WTC11 (cell line): ENCODE results near the gene COL5A1. TPM values are rescaled to one million over a fixed set of nuclear protein-coding genes. Genes with fewer than 3 reads are reported as not detected.

Source experiments
- ATAC-seq: fragments of 200-7000 bp; cut with Tn5 transposase; 2 replicates; pipeline ENCODE4 v1.10.0; 2021; ENCODE audit warnings: mild to moderate bottlenecking, moderate library complexity
- CTCF ChIA-PET: fragments of 300-600 bp; sonication (Branson Sonifier 250); formaldehyde crosslinking; loops from one replicate; lab custom pipeline; 2021; ENCODE audit warnings: antibody characterized with exemption; lab: Charles Lee
- POLR2A ChIA-PET: fragments of 350-600 bp; sonication (Branson Sonifier 250); formaldehyde crosslinking; loops from one replicate; lab custom pipeline; 2021; ENCODE audit warnings: antibody characterized with exemption; lab: Charles Lee
- DNase-seq: peaks from one replicate; pipeline ENCODE4 v3.0.0; 2021; ENCODE audit warnings: low spot score
- H3K27ac Mint-ChIP-seq: 2 replicates; pipeline ENCODE4 v1.8.0; 2021; ENCODE audit warnings: mixed read lengths
- H3K27me3 Mint-ChIP-seq: 2 replicates; pipeline ENCODE4 v1.8.0; 2021; ENCODE audit warnings: low read depth, mild to moderate bottlenecking, moderate library complexity, mixed read lengths
- H3K36me3 Mint-ChIP-seq: 2 replicates; pipeline ENCODE4 v1.8.0; 2021; ENCODE audit warnings: mixed read lengths
- H3K4me1 Mint-ChIP-seq: 2 replicates; pipeline ENCODE4 v1.8.0; 2022; ENCODE audit warnings: mixed read lengths
- H3K4me3 Mint-ChIP-seq: 2 replicates; pipeline ENCODE4 v1.8.0; 2021; ENCODE audit warnings: mild to moderate bottlenecking, moderate library complexity, mixed read lengths
- H3K9me3 Mint-ChIP-seq: 2 replicates; pipeline ENCODE4 v1.8.0; 2021; ENCODE audit warnings: mixed read lengths
- ARID4B ChIP-seq: sonication (generic); formaldehyde crosslinking; IDR thresholded peaks from 2 replicates; pipeline ENCODE4 v1.8.0; 2023; ENCODE audit warnings: missing genetic modification reagents, mild to moderate bottlenecking, borderline replicate concordance
- ATF1 ChIP-seq: sonication (generic); formaldehyde crosslinking; IDR thresholded peaks from 2 replicates; pipeline ENCODE4 v1.8.1; 2023; ENCODE audit warnings: mild to moderate bottlenecking, moderate library complexity, missing genetic modification reagents
- EMX1 ChIP-seq: fragments of 250-450 bp; sonication (Bioruptor Pico); IDR thresholded peaks from 2 replicates; pipeline ENCODE4 v1.8.0; 2021; ENCODE audit warnings: mild to moderate bottlenecking
- FOXJ3 ChIP-seq: sonication (generic); formaldehyde crosslinking; IDR thresholded peaks from 2 replicates; pipeline ENCODE4 v1.9.0; 2021; ENCODE audit warnings: missing genetic modification reagents, mild to moderate bottlenecking, borderline replicate concordance
- FOXK1 ChIP-seq: sonication (generic); formaldehyde crosslinking; IDR thresholded peaks from 2 replicates; pipeline ENCODE4 v1.8.0; 2022; ENCODE audit warnings: mild to moderate bottlenecking, moderate library complexity, missing genetic modification reagents
- HMGA2 ChIP-seq: fragments of 250-450 bp; sonication (Bioruptor Pico); IDR thresholded peaks from 2 replicates; pipeline ENCODE4 v1.4.0; 2021; ENCODE audit warnings: mild to moderate bottlenecking, moderate library complexity
- IRF2 ChIP-seq: sonication (generic); formaldehyde crosslinking; IDR thresholded peaks from 2 replicates; pipeline ENCODE4 v1.8.0; 2022; ENCODE audit warnings: low read depth, missing genetic modification reagents, borderline replicate concordance
- NFYB ChIP-seq: sonication (generic); formaldehyde crosslinking; conservative IDR thresholded peaks from 2 replicates; pipeline ENCODE4 v1.8.0; 2022; ENCODE audit warnings: low read depth, missing genetic modification reagents
- TP53 ChIP-seq: sonication (generic); formaldehyde crosslinking; IDR thresholded peaks from 2 replicates; pipeline ENCODE4 v1.8.1; 2023; ENCODE audit warnings: mild to moderate bottlenecking, missing genetic modification reagents
- ZNF671 ChIP-seq: fragments of 250-450 bp; sonication (Bioruptor Pico); IDR thresholded peaks from 2 replicates; pipeline ENCODE4 v1.8.0; 2021; ENCODE audit warnings: mild to moderate bottlenecking
- total RNA-seq: library from RNA; stranded (reverse); gene quantifications from 3 replicates; pipeline ENCODE4 v1.2.3, GENCODE V29; 2021
- TF ChIP-seq, protein P1 (sequence below): sonication (generic); formaldehyde crosslinking; IDR thresholded peaks from 2 replicates; pipeline ENCODE4 v1.8.0; 2023; ENCODE audit warnings: mild to moderate bottlenecking, missing genetic modification reagents
- TF ChIP-seq, protein P2 (sequence below): sonication (generic); formaldehyde crosslinking; IDR thresholded peaks from 2 replicates; pipeline ENCODE4 v1.8.0; 2022; ENCODE audit warnings: mild to moderate bottlenecking, missing genetic modification reagents
- TF ChIP-seq, protein P3 (sequence below): fragments of 250-450 bp; sonication (Bioruptor Pico); IDR thresholded peaks from 2 replicates; pipeline ENCODE4 v1.8.0; 2021; ENCODE audit warnings: mild to moderate bottlenecking
- TF ChIP-seq, protein P4 (sequence below): sonication (generic); formaldehyde crosslinking; IDR thresholded peaks from 2 replicates; pipeline ENCODE4 v1.8.0; 2022; ENCODE audit warnings: missing genetic modification reagents
- TF ChIP-seq, protein P5 (sequence below): sonication (generic); formaldehyde crosslinking; IDR thresholded peaks from 2 replicates; pipeline ENCODE4 v1.8.1; 2022; ENCODE audit warnings: mild to moderate bottlenecking, missing genetic modification reagents, moderate library complexity, borderline replicate concordance
- TF ChIP-seq, protein P6 (sequence below): sonication (generic); formaldehyde crosslinking; IDR thresholded peaks from 2 replicates; pipeline ENCODE4 v1.8.0; 2022; ENCODE audit warnings: mild to moderate bottlenecking, missing genetic modification reagents

Gene COL5A1
- total RNA-seq, 1 experiment from 2014 or later: 13.5 TPM

DNA sequence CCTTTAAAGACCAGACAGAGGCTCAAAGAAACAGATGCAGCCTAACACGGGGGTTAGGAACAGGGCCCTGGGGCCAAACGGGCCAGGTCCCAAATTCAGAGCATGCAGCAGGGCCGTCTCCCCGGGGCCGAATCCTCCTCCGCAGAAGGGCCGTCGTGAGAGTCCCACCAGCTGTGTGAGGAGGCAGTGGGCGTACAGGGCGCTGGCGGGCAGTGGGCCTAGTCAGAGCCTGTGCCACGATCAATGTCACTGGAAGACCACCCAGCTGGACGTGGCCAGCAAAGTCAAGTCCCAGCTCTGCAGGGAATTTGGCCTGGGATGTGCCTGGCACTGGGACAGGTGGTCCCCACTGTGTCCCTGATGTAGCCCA is 223.2 kb downstream of the COL5A1 start (continued):
- no peak for TF ChIP-seq ARID4B
- no peak for TF ChIP-seq EMX1 (CRISPR knock-in tag)
- TF ChIP-seq TP53 (CRISPR knock-in tag): no peak
- TF ChIP-seq, protein P1, sequence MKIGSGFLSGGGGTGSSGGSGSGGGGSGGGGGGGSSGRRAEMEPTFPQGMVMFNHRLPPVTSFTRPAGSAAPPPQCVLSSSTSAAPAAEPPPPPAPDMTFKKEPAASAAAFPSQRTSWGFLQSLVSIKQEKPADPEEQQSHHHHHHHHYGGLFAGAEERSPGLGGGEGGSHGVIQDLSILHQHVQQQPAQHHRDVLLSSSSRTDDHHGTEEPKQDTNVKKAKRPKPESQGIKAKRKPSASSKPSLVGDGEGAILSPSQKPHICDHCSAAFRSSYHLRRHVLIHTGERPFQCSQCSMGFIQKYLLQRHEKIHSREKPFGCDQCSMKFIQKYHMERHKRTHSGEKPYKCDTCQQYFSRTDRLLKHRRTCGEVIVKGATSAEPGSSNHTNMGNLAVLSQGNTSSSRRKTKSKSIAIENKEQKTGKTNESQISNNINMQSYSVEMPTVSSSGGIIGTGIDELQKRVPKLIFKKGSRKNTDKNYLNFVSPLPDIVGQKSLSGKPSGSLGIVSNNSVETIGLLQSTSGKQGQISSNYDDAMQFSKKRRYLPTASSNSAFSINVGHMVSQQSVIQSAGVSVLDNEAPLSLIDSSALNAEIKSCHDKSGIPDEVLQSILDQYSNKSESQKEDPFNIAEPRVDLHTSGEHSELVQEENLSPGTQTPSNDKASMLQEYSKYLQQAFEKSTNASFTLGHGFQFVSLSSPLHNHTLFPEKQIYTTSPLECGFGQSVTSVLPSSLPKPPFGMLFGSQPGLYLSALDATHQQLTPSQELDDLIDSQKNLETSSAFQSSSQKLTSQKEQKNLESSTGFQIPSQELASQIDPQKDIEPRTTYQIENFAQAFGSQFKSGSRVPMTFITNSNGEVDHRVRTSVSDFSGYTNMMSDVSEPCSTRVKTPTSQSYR (CRISPR knock-in tag): no peak
- no peak for TF ChIP-seq ATF1 (CRISPR knock-in tag)

GRCh38 chr9:134867917-134868750 is 226.5 kb downstream of the COL5A1 start:
- no peaks in the 10 kb centered on the region for H3K4me1 Mint-ChIP-seq
- ATAC-seq (no peak), DNase-seq (no peak)
- no peak overlapping the region for H3K27ac Mint-ChIP-seq
- no peak overlapping the region for H3K4me3 Mint-ChIP-seq
- CTCF ChIA-PET: interaction anchor here (1.3 kb wide), 1 partner anchor 89 kb away, joined by 4 read pairs; no protein-coding TSS in a partner anchor
- POLR2A ChIA-PET: no interaction called here
- H3K27me3 Mint-ChIP-seq: no peaks in the 10 kb centered on the region
- H3K9me3 Mint-ChIP-seq: no peaks in the 10 kb centered on the region
- TF ChIP-seq, protein P2, sequence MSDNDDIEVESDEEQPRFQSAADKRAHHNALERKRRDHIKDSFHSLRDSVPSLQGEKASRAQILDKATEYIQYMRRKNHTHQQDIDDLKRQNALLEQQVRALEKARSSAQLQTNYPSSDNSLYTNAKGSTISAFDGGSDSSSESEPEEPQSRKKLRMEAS (CRISPR knock-in tag): no peak
- no peak for TF ChIP-seq FOXK1 (CRISPR knock-in tag)
- TF ChIP-seq FOXJ3 (CRISPR knock-in tag): no peak
- no peak for TF ChIP-seq NFYB (CRISPR knock-in tag)
- TF ChIP-seq ZNF671 (CRISPR knock-in tag): no peak
- no peaks in the 10 kb centered on the region for H3K36me3 Mint-ChIP-seq

DNA sequence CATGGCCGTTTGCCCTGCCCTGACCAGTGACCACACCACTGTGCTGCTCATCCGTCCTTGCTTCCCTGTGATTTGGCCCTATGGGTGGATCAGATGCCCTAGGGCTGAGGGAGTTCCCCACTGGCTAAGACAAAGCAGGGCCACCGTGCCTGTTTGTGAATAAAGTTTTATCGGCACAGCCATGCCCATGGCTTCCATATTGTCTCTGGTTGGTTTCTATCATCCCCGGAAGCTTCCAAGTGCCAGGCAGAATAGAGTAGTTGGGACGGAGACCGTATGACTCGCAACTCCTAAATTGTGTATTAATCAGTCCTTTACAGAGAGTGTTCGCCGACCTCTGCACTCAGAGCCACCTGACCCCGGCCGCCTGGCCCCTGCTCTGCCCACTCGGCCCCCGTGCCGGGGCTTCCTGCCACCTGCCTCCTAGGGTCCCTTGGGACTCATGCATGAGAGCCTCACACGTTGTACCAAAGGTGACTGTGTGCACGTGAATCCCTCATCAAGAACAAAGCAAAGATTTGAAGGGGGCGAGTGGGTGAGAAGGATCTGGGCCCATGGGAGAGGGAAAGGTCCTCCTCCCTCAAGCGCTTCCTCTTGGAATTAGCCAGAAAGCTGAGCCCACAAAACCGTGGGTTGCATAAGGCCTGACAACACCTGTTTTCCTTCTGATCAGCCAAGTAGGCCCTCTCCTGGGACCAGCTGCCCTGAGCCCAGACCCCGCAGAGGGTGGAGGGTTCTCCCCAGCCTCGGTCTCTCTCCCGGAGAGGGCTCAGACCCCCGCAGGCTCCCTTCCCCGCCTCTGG is 227.3 kb downstream of the COL5A1 start:
- DNase-seq (no peak), ATAC-seq (no peak)
- no peaks in the 10 kb centered on the region for H3K27me3 Mint-ChIP-seq
- ChIA-PET CTCF (interaction anchor here (1.3 kb wide), 1 partner anchor 90 kb away, joined by 4 read pairs; no protein-coding TSS in a partner anchor), POLR2A (no interaction called here)
- no peaks in the 10 kb centered on the region for H3K4me1 Mint-ChIP-seq
- no peak overlapping the region for H3K4me3 Mint-ChIP-seq
- H3K27ac Mint-ChIP-seq: no peak overlapping the region
- no peaks in the 10 kb centered on the region for H3K9me3 Mint-ChIP-seq
- H3K36me3 Mint-ChIP-seq: no peaks in the 10 kb centered on the region
- TF ChIP-seq, protein P3, sequence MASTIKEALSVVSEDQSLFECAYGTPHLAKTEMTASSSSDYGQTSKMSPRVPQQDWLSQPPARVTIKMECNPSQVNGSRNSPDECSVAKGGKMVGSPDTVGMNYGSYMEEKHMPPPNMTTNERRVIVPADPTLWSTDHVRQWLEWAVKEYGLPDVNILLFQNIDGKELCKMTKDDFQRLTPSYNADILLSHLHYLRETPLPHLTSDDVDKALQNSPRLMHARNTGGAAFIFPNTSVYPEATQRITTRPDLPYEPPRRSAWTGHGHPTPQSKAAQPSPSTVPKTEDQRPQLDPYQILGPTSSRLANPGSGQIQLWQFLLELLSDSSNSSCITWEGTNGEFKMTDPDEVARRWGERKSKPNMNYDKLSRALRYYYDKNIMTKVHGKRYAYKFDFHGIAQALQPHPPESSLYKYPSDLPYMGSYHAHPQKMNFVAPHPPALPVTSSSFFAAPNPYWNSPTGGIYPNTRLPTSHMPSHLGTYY (CRISPR knock-in tag): no peak
- TF ChIP-seq, protein P4, sequence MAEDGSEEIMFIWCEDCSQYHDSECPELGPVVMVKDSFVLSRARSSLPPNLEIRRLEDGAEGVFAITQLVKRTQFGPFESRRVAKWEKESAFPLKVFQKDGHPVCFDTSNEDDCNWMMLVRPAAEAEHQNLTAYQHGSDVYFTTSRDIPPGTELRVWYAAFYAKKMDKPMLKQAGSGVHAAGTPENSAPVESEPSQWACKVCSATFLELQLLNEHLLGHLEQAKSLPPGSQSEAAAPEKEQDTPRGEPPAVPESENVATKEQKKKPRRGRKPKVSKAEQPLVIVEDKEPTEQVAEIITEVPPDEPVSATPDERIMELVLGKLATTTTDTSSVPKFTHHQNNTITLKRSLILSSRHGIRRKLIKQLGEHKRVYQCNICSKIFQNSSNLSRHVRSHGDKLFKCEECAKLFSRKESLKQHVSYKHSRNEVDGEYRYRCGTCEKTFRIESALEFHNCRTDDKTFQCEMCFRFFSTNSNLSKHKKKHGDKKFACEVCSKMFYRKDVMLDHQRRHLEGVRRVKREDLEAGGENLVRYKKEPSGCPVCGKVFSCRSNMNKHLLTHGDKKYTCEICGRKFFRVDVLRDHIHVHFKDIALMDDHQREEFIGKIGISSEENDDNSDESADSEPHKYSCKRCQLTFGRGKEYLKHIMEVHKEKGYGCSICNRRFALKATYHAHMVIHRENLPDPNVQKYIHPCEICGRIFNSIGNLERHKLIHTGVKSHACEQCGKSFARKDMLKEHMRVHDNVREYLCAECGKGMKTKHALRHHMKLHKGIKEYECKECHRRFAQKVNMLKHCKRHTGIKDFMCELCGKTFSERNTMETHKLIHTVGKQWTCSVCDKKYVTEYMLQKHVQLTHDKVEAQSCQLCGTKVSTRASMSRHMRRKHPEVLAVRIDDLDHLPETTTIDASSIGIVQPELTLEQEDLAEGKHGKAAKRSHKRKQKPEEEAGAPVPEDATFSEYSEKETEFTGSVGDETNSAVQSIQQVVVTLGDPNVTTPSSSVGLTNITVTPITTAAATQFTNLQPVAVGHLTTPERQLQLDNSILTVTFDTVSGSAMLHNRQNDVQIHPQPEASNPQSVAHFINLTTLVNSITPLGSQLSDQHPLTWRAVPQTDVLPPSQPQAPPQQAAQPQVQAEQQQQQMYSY (CRISPR knock-in tag): no peak
- TF ChIP-seq HMGA2 (CRISPR knock-in tag) (no peak), IRF2 (CRISPR knock-in tag) (no peak)
- TF ChIP-seq, protein P5, sequence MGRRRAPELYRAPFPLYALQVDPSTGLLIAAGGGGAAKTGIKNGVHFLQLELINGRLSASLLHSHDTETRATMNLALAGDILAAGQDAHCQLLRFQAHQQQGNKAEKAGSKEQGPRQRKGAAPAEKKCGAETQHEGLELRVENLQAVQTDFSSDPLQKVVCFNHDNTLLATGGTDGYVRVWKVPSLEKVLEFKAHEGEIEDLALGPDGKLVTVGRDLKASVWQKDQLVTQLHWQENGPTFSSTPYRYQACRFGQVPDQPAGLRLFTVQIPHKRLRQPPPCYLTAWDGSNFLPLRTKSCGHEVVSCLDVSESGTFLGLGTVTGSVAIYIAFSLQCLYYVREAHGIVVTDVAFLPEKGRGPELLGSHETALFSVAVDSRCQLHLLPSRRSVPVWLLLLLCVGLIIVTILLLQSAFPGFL (CRISPR knock-in tag): no peak
- TF ChIP-seq, protein P6, sequence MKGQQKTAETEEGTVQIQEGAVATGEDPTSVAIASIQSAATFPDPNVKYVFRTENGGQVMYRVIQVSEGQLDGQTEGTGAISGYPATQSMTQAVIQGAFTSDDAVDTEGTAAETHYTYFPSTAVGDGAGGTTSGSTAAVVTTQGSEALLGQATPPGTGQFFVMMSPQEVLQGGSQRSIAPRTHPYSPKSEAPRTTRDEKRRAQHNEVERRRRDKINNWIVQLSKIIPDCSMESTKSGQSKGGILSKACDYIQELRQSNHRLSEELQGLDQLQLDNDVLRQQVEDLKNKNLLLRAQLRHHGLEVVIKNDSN (CRISPR knock-in tag): no peak
